ENCODE data around the gene BOK.
"Not testable (repeated sequence)": the region's sequence is repeated elsewhere in the genome, so short reads cannot be mapped to it uniquely, and the experiment has no call there.

The BOK gene

GRCh38 chr2:241584436-241584835 lies 25.9 kb downstream of the BOK start:
- Histone ChIP-seq H3K36me3 (ENCODE audit: control insufficient read depth, insufficient read depth, low read length) (no peaks in the 10 kb centered on the region; the same call in none of the 2 replicates), H3K27me3 (replicated peaks; ENCODE audit: control insufficient read depth, insufficient read depth, low read length) (no peaks in the 10 kb centered on the region), H3K4me3 (replicated peaks; ENCODE audit: low read depth, low read length) (no peak overlapping the region)
- TF ChIP-seq CTCF (IDR thresholded peaks at IDR 0.05; ENCODE audit: insufficient read depth, low read length, poor library complexity, severe bottlenecking), result no peak
- no peak for DNase-seq (ENCODE audit: extremely low read depth, insufficient read length)

- no peak for TF ChIP-seq CTCF (IDR thresholded peaks at IDR 0.05; ENCODE audit: insufficient read depth, low read length, poor library complexity, severe bottlenecking)
- DNase-seq (ENCODE audit: extremely low read depth, insufficient read length), result no peak
- H3K36me3 ChIP-seq (ENCODE audit: control insufficient read depth, insufficient read depth, low read length), result peaks cover 1% of the 10 kb centered on the region
- H3K27me3 ChIP-seq (replicated peaks; ENCODE audit: control insufficient read depth, insufficient read depth, low read length), result no peaks in the 10 kb centered on the region
- no peak overlapping the region for H3K4me3 ChIP-seq (replicated peaks; ENCODE audit: low read depth, low read length)
Observed at GRCh38 chr2:241586564-241587264, 28.2 kb downstream of the BOK start.

- H3K4me3 ChIP-seq (replicated peaks; ENCODE audit: low read depth, low read length); H3K27me3 ChIP-seq (replicated peaks; ENCODE audit: control insufficient read depth, insufficient read depth, low read length); H3K36me3 ChIP-seq (ENCODE audit: control insufficient read depth, insufficient read depth, low read length); DNase-seq (ENCODE audit: extremely low read depth, insufficient read length): not testable (repeated sequence)
Observed at GRCh38 chr2:241589863-241590262, 31.3 kb downstream of the BOK start.

- not testable (repeated sequence) for H3K27me3 ChIP-seq (replicated peaks; ENCODE audit: control insufficient read depth, insufficient read depth, low read length); H3K36me3 ChIP-seq (ENCODE audit: control insufficient read depth, insufficient read depth, low read length); DNase-seq (ENCODE audit: extremely low read depth, insufficient read length); H3K4me3 ChIP-seq (replicated peaks; ENCODE audit: low read depth, low read length)
Observed at GRCh38 chr2:241590496-241591455, 32.2 kb downstream of the BOK start.

- peaks cover 5% of the 10 kb centered on the region for H3K36me3 ChIP-seq (ENCODE audit: control insufficient read depth, insufficient read depth, low read length)
- H3K27me3 ChIP-seq (replicated peaks; ENCODE audit: control insufficient read depth, insufficient read depth, low read length), result no peaks in the 10 kb centered on the region
- no peak overlapping the region for H3K4me3 ChIP-seq (replicated peaks; ENCODE audit: low read depth, low read length)
- no peak for TF ChIP-seq CTCF (IDR thresholded peaks at IDR 0.05; ENCODE audit: insufficient read depth, low read length, poor library complexity, severe bottlenecking)
- no peak for DNase-seq (ENCODE audit: extremely low read depth, insufficient read length)
Observed at GRCh38 chr2:241592126-241592845, 33.7 kb downstream of the BOK start.

- Histone ChIP-seq H3K4me3 (replicated peaks; ENCODE audit: low read depth, low read length) (no peak overlapping the region), H3K27me3 (replicated peaks; ENCODE audit: control insufficient read depth, insufficient read depth, low read length) (no peaks in the 10 kb centered on the region), H3K36me3 (ENCODE audit: control insufficient read depth, insufficient read depth, low read length) (peaks cover 8% of the 10 kb centered on the region)
- DNase-seq (ENCODE audit: extremely low read depth, insufficient read length), result no peak
- no peak for TF ChIP-seq CTCF (IDR thresholded peaks at IDR 0.05; ENCODE audit: insufficient read depth, low read length, poor library complexity, severe bottlenecking)
Observed at GRCh38 chr2:241593271-241593670, 34.7 kb downstream of the BOK start.
